ENCODE measurements around the gene BSG. TPM values are rescaled to one million over a fixed set of nuclear protein-coding genes. Genes with fewer than 3 reads are reported as not detected.

The BSG gene
- 891 and 973 TPM in 2 replicates for total RNA-seq (2014; rRNA removed; shearing (Covaris generic))
- 957 and 960 TPM in 2 replicates for polyA plus RNA-seq (2016; fragmentation: Nextera tagmentation; extraction: Ambion mirVana)
- long read RNA-seq, partial matches to known transcripts: 7 of 334 reads
- long read RNA-seq, other reads (novel, unspliced or antisense): 327 of 334 reads

GRCh38 chr19:572140-572742 is at the start of gene BSG:
BSG (plus strand) TSS chr19:572596; CDS start chr19:572635, 39 bp downstream.
- H3K27me3 ChIP-seq (ENCODE audit: insufficient read depth): no peaks in the 10 kb centered on the region
- DNase-seq (ENCODE audit: low spot score) (peak; percentile 99), ATAC-seq (peak; percentile 59)
- peak within 1 kb of the TSS; percentile 90 for H3K4me3 Mint-ChIP-seq
- H3K79me2 ChIP-seq (replicated peaks; ENCODE audit: insufficient read depth): peaks cover 48% of the 10 kb centered on the region
- H3K9me2 ChIP-seq (ENCODE audit: insufficient read depth): no peaks in the 10 kb centered on the region
- H3K36me3 ChIP-seq (ENCODE audit: insufficient read depth): no peaks in the 10 kb centered on the region
- H3K4me1 ChIP-seq (ENCODE audit: insufficient read depth): peaks cover 18% of the 10 kb centered on the region
- H3K4me1 Mint-ChIP-seq: peaks cover 29% of the 10 kb centered on the region
- H2AFZ ChIP-seq: peak within 1 kb of the TSS; percentile 14; the same call in 1 of the 2 replicates
- peaks cover 33% of the 10 kb centered on the region for H4K20me1 ChIP-seq (replicated peaks; ENCODE audit: insufficient read depth)
- H3K27ac ChIP-seq (ENCODE audit: low read depth): peak within 1 kb of the TSS; percentile 97
- TF ChIP-seq ZNF462 (CRISPR knock-in tag; IDR thresholded peaks at IDR 0.05) (no peak), REST (IDR thresholded peaks at IDR 0.05; ENCODE audit: unreplicated experiment) (no peak), ETS1 (IDR thresholded peaks at IDR 0.05) (no peak; the same call in 1 of the 2 replicates), JUNB (IDR thresholded peaks at IDR 0.05; ENCODE audit: unreplicated experiment) (no peak), EZH2phosphoT487 (IDR thresholded peaks at IDR 0.05; ENCODE audit: unreplicated experiment) (no peak), POLR2AphosphoS5 (IDR thresholded peaks at IDR 0.05; ENCODE audit: low read depth) (peak; percentile 96), CREB1 (CRISPR knock-in tag; IDR thresholded peaks at IDR 0.05; ENCODE audit: low read depth) (peak; percentile 64; the same call in 1 of the 2 replicates), STAT1 (IDR thresholded peaks at IDR 0.05; ENCODE audit: unreplicated experiment) (no peak), ZNF114 (CRISPR knock-in tag; IDR thresholded peaks at IDR 0.05) (no peak)
- peaks cover 42% of the 10 kb centered on the region for H3K27me3 Mint-ChIP-seq (ENCODE audit: insufficient read depth, low read depth, poor library complexity)
- H3K4me2 ChIP-seq: peak within 1 kb of the TSS; percentile 100
- H3F3A ChIP-seq (replicated peaks; ENCODE audit: low read depth): peaks cover 15% of the 10 kb centered on the region
- peak within 1 kb of the TSS; percentile 99 for H3K27ac Mint-ChIP-seq
- peaks cover 37% of the 10 kb centered on the region for H3K36me3 Mint-ChIP-seq (ENCODE audit: low read depth)
- H3K9me3 Mint-ChIP-seq: peaks cover 16% of the 10 kb centered on the region
- peak within 1 kb of the TSS; percentile 96 for H3K4me3 ChIP-seq
